HCT116 (cell line): ENCODE results near the gene AADACL3. TPM values are rescaled to one million over a fixed set of nuclear protein-coding genes. Genes with fewer than 3 reads are reported as not detected.
"Not testable (repeated sequence)": the region's sequence is repeated elsewhere in the genome, so short reads cannot be mapped to it uniquely, and the experiment has no call there.

ENCODE experiments used
- ATAC-seq: fragments of 200-7000 bp; cut with Tn5 transposase; 2 replicates; pipeline ENCODE4 v1.9.1; 2020; ENCODE audit warnings: mild to moderate bottlenecking, moderate library complexity
- BruUV-seq: library from RNA; stranded (reverse); fragments of 400-500 nt; replicated peaks from 2 replicates; lab custom pipeline; 2021; lab: Mats Ljungman, UMichigan
- CTCF ChIA-PET: fragments of 300-600 bp; sonication (Branson Sonifier 250); formaldehyde crosslinking; loops from one replicate; lab custom pipeline; 2021; ENCODE audit warnings: antibody characterized with exemption; lab: Charles Lee
- POLR2A ChIA-PET: fragments of 300-600, 350-600 bp; sonication (Branson Sonifier 250); formaldehyde crosslinking; loops from one replicate; lab custom pipeline; 2021; ENCODE audit warnings: antibody characterized with exemption; lab: Charles Lee
- RAD21 ChIA-PET, 2 experiments: fragments of 300-600 bp; sonication (Branson Sonifier 250); formaldehyde crosslinking; loops; one replicate each; lab custom pipeline; 2023; ENCODE audit warnings: low total read pairs in 2 of 2; ENCODE audit not compliant: uncharacterized antibody in 2 of 2, unreplicated experiment in 2 of 2, low non-redundant PET in 1 of 2; lab: Charles Lee
- DNase-seq: peaks from one replicate; pipeline ENCODE4 v3.0.0-alpha.2; 2010; ENCODE audit warnings: low read depth, low spot score
- H2AFZ ChIP-seq: fragments of 200-600 bp; shearing (Covaris generic), sonication (generic); 2 replicates; pipeline ENCODE4 v1.6.1; 2017; ENCODE audit warnings: low read depth, mixed run types, mixed read lengths, antibody characterized with exemption, low read length; ENCODE audit not compliant: poor library complexity, severe bottlenecking
- H3K27ac ChIP-seq: 2 replicates; pipeline ENCODE4 v1.5.1; 2012; ENCODE audit warnings: low read depth, low read length
- H3K27me3 ChIP-seq: fragments of 200-600 bp; sonication (generic); 2 replicates; pipeline ENCODE4 v1.6.1; 2016; ENCODE audit warnings: mixed run types, low read length, mixed read lengths; ENCODE audit not compliant: insufficient read depth
- H3K36me3 ChIP-seq, 2 experiments: fragments of 200-500 bp in 1 of 2; fragments of 200-600 bp in 1 of 2; sonication (Bioruptor generic) in 1 of 2; sonication (generic) in 1 of 2; 2 replicates each; pipeline versions ENCODE4 v1.5.1 to v1.6.1; 2014 to 2016; ENCODE audit warnings: low read length in 2 of 2, inconsistent platforms in 1 of 2, mixed read lengths in 1 of 2, mixed run types in 1 of 2; ENCODE audit not compliant: insufficient read depth in 2 of 2, control insufficient read depth in 1 of 2
- H3K4me1 ChIP-seq, 2 experiments: fragments of 200-600 bp in 1 of 2; sonication (generic) in 1 of 2; 2 replicates each; pipeline versions ENCODE4 v1.5.1 to v1.6.1; 2012 to 2017; ENCODE audit warnings: low read length in 2 of 2, inconsistent platforms in 1 of 2, mild to moderate bottlenecking in 1 of 2, mixed read lengths in 1 of 2, mixed run types in 1 of 2, moderate library complexity in 1 of 2; ENCODE audit not compliant: insufficient read depth in 2 of 2, control insufficient read depth in 1 of 2
- H3K4me2 ChIP-seq: fragments of 200-600 bp; sonication (generic); 2 replicates; pipeline ENCODE4 v1.6.1; 2017; ENCODE audit warnings: mixed run types, low read length, mixed read lengths
- H3K4me3 ChIP-seq, 2 experiments: fragments of 200-600 bp in 1 of 2; sonication (generic) in 1 of 2; replicated peaks in 1 of 2; 2 replicates each; pipeline ENCODE4 v1.5.1; 2011 to 2016; ENCODE audit warnings: low read length in 2 of 2, control low read depth in 1 of 2, low read depth in 1 of 2, mild to moderate bottlenecking in 1 of 2, mixed read lengths in 1 of 2, mixed run types in 1 of 2
- H3K79me2 ChIP-seq: fragments of 200-600 bp; sonication (generic); 2 replicates; pipeline ENCODE4 v1.6.1; 2017; ENCODE audit warnings: mild to moderate bottlenecking, mixed run types, low read length, moderate library complexity, mixed read lengths; ENCODE audit not compliant: insufficient read depth
- H3K9ac ChIP-seq: fragments of 200-600 bp; sonication (generic); 2 replicates; pipeline ENCODE4 v1.6.1; 2016; ENCODE audit warnings: low read length, mixed read lengths
- H3K9me2 ChIP-seq: fragments of 200-600 bp; sonication (generic), shearing (Covaris generic); 2 replicates; pipeline ENCODE4 v1.6.1; 2017; ENCODE audit warnings: mixed run types, mild to moderate bottlenecking, moderate library complexity; ENCODE audit not compliant: insufficient read depth
- H3K9me3 ChIP-seq, 2 experiments: fragments of 200-500 bp in 1 of 2; fragments of 200-600 bp in 1 of 2; sonication (Bioruptor generic) in 1 of 2; sonication (generic) in 1 of 2; 2 replicates each; pipeline ENCODE4 v1.6.1; 2014 to 2017; ENCODE audit warnings: low read length in 2 of 2, mixed read lengths in 2 of 2, inconsistent platforms in 1 of 2, low read depth in 1 of 2, mild to moderate bottlenecking in 1 of 2, mixed run types in 1 of 2, moderate library complexity in 1 of 2; ENCODE audit not compliant: control insufficient read depth in 1 of 2, insufficient read depth in 1 of 2
- H4K20me1 ChIP-seq: fragments of 200-600 bp; sonication (generic), shearing (Covaris generic); 2 replicates; pipeline ENCODE4 v1.6.1; 2017; ENCODE audit warnings: mixed run types, mild to moderate bottlenecking, moderate library complexity; ENCODE audit not compliant: insufficient read depth
- FOSL1 ChIP-seq: IDR thresholded peaks from 2 replicates; pipeline ENCODE4 v1.6.1; 2012; ENCODE audit warnings: low read depth
- JUND ChIP-seq: IDR thresholded peaks from 2 replicates; pipeline ENCODE4 v1.6.1; 2012
- POLR2AphosphoS5 ChIP-seq: IDR thresholded peaks from 2 replicates; pipeline ENCODE4 v1.6.1; 2011; ENCODE audit warnings: mild to moderate bottlenecking, low read depth, low read length, moderate library complexity
- RAD21 ChIP-seq: IDR thresholded peaks from 2 replicates; pipeline ENCODE4 v1.6.1; 2012; ENCODE audit warnings: low read depth, mild to moderate bottlenecking
- SRF ChIP-seq: IDR thresholded peaks from 2 replicates; pipeline ENCODE4 v1.6.1; 2012; ENCODE audit warnings: low read depth
- YY1 ChIP-seq: IDR thresholded peaks from 2 replicates; pipeline ENCODE4 v1.6.1; 2011; ENCODE audit warnings: low read length, low read depth, moderate library complexity, mild to moderate bottlenecking; ENCODE audit not compliant: insufficient replicate concordance; ENCODE audit errors: extremely low read depth
- intact Hi-C: fragments of 100-400 bp; cut with micrococcal nuclease; formaldehyde crosslinking; loops from 2 replicates; pipeline ENCODE4 v1.10.0; 2022
- total RNA-seq: library from RNA; stranded (reverse); gene quantifications from one replicate; pipeline ENCODE4 v1.2.1, GENCODE V29; 2021; ENCODE audit not compliant: unreplicated experiment
- TF ChIP-seq, protein P1 (sequence below): IDR thresholded peaks from 2 replicates; pipeline ENCODE4 v1.6.1; 2011; ENCODE audit warnings: mild to moderate bottlenecking, low read length, moderate library complexity; ENCODE audit not compliant: insufficient replicate concordance; ENCODE audit errors: extremely low read depth
- TF ChIP-seq, protein P2 (sequence below): IDR thresholded peaks from 2 replicates; pipeline ENCODE4 v1.6.1; 2012; ENCODE audit warnings: low read depth

The AADACL3 gene
- total RNA-seq, 1 experiment from 2014 or later: not detected

GRCh38 chr1:12712929-12713328, 3.0 kb upstream of the AADACL3 start:
- no peak overlapping the region for H2AFZ ChIP-seq
- intact Hi-C loops: no loop called here
- no peaks in the 10 kb centered on the region for H3K9me2 ChIP-seq
- ChIA-PET POLR2A (no interaction called here), RAD21 (no interaction called here), CTCF (no interaction called here)
- H3K36me3 ChIP-seq: no peaks in the 10 kb centered on the region
- ATAC-seq (no peak), DNase-seq (no peak)
- H3K27me3 ChIP-seq: no peaks in the 10 kb centered on the region
- no peaks in the 10 kb centered on the region for H3K4me1 ChIP-seq
- no TSS peak for BruUV-seq
- no peak overlapping the region for H3K9ac ChIP-seq
- no peak overlapping the region for H3K4me3 ChIP-seq
- H3K27ac ChIP-seq: no peak overlapping the region
- H3K4me2 ChIP-seq: no peak overlapping the region
- no peaks in the 10 kb centered on the region for H3K79me2 ChIP-seq
- TF ChIP-seq, protein P1, sequence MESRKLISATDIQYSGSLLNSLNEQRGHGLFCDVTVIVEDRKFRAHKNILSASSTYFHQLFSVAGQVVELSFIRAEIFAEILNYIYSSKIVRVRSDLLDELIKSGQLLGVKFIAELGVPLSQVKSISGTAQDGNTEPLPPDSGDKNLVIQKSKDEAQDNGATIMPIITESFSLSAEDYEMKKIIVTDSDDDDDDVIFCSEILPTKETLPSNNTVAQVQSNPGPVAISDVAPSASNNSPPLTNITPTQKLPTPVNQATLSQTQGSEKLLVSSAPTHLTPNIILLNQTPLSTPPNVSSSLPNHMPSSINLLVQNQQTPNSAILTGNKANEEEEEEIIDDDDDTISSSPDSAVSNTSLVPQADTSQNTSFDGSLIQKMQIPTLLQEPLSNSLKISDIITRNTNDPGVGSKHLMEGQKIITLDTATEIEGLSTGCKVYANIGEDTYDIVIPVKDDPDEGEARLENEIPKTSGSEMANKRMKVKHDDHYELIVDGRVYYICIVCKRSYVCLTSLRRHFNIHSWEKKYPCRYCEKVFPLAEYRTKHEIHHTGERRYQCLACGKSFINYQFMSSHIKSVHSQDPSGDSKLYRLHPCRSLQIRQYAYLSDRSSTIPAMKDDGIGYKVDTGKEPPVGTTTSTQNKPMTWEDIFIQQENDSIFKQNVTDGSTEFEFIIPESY: no peak
- TF ChIP-seq FOSL1: no peak
- TF ChIP-seq POLR2AphosphoS5: no peak
- TF ChIP-seq RAD21: no peak
- TF ChIP-seq YY1: no peak
- no peak for TF ChIP-seq JUND
- TF ChIP-seq SRF: no peak
- TF ChIP-seq, protein P2, sequence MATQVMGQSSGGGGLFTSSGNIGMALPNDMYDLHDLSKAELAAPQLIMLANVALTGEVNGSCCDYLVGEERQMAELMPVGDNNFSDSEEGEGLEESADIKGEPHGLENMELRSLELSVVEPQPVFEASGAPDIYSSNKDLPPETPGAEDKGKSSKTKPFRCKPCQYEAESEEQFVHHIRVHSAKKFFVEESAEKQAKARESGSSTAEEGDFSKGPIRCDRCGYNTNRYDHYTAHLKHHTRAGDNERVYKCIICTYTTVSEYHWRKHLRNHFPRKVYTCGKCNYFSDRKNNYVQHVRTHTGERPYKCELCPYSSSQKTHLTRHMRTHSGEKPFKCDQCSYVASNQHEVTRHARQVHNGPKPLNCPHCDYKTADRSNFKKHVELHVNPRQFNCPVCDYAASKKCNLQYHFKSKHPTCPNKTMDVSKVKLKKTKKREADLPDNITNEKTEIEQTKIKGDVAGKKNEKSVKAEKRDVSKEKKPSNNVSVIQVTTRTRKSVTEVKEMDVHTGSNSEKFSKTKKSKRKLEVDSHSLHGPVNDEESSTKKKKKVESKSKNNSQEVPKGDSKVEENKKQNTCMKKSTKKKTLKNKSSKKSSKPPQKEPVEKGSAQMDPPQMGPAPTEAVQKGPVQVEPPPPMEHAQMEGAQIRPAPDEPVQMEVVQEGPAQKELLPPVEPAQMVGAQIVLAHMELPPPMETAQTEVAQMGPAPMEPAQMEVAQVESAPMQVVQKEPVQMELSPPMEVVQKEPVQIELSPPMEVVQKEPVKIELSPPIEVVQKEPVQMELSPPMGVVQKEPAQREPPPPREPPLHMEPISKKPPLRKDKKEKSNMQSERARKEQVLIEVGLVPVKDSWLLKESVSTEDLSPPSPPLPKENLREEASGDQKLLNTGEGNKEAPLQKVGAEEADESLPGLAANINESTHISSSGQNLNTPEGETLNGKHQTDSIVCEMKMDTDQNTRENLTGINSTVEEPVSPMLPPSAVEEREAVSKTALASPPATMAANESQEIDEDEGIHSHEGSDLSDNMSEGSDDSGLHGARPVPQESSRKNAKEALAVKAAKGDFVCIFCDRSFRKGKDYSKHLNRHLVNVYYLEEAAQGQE: no peak
- no peaks in the 10 kb centered on the region for H4K20me1 ChIP-seq
- no peaks in the 10 kb centered on the region for H3K9me3 ChIP-seq

DNA sequence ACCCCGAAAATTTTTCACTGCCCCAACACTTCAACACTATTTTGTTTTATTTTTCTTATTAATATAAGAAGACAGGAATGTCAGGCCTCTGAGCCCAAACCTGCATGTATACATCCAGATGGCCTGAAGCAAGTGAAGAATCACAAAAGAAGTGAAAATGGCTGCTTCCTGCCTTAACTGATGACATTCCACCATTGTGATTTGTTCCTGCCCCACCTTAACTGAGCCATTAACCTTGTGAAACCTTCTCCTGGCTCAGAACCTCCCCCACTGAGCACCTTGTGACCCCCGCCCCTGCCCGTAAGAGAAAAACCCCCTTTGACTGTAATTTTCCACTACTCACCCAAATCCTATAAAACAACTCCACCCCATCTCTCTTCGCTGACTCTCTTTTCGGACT, 2.3 kb upstream of the AADACL3 start:
- H3K4me2 ChIP-seq, intact Hi-C loops: not testable (repeated sequence)

More for the DNA sequence above, 2.3 kb upstream of the AADACL3 start:
- DNase-seq, H4K20me1 ChIP-seq, BruUV-seq, POLR2A ChIA-PET, H3K4me1 ChIP-seq, H3K4me3 ChIP-seq, H3K9me3 ChIP-seq, H3K79me2 ChIP-seq, CTCF ChIA-PET, H2AFZ ChIP-seq, H3K36me3 ChIP-seq, H3K9ac ChIP-seq, H3K27ac ChIP-seq, H3K27me3 ChIP-seq, H3K9me2 ChIP-seq, ATAC-seq, RAD21 ChIA-PET: not testable (repeated sequence)
